K562 (cell line): ENCODE results near the gene CEP295NL. TPM values are rescaled to one million over a fixed set of nuclear protein-coding genes. Genes with fewer than 3 reads are reported as not detected.

Experiments
- ATAC-seq: fragments of 200-7000 bp; cut with Tn5 transposase; 3 replicates; pipeline ENCODE4 v1.9.1; 2020; ENCODE audit warnings: moderate library complexity
- BruUV-seq: library from RNA; stranded (reverse); fragments of 400-500 nt; replicated peaks from 2 replicates; lab custom pipeline; 2021; lab: Mats Ljungman, UMichigan
- CTCF ChIA-PET: fragments of 300-600 bp; formaldehyde crosslinking; extraction: SDS; loops from one replicate; lab custom pipeline; 2021; ENCODE audit warnings: low intra/inter-chr PET ratio; lab: Yijun Ruan, JAX
- POLR2A ChIA-PET: fragments of 300-600, 350-650 bp; sonication (Branson Sonifier 250); formaldehyde crosslinking; extraction: SDS; loops from one replicate; lab custom pipeline; 2021; ENCODE audit warnings: antibody characterized with exemption, inconsistent platforms; lab: Yijun Ruan, JAX
- DNase-seq, 4 experiments: peaks; one replicate each; pipeline versions ENCODE4 v3.0.0 to v3.0.0-alpha.2; 2011 to 2018; ENCODE audit warnings: low spot score in 3 of 4, mixed read lengths in 3 of 4; ENCODE audit errors: extremely low read depth in 1 of 4
- FAIRE-seq: peaks from 2 replicates; lab custom pipeline; 2011; peaks lifted over from hg19 to GRCh38; lab: Jason Lieb, UNC
- H2AFZ ChIP-seq: 2 replicates; pipeline ENCODE4 v1.6.0; 2011; ENCODE audit warnings: low read depth, low read length, control low read depth, inconsistent platforms
- H3K27ac ChIP-seq: fragments of 200-600 bp; 3 replicates; pipeline ENCODE4 v1.8.0; 2011; ENCODE audit warnings: low read depth, mild to moderate bottlenecking, control low read depth, inconsistent platforms, low read length, moderate library complexity, mixed read lengths; ENCODE audit errors: extremely low read depth
- H3K27me3 ChIP-seq, 2 experiments: fragments of 300-600 bp in 1 of 2; 2 replicates in 1 of 2; 3 replicates in 1 of 2; pipeline versions ENCODE4 v1.6.0 to v1.8.0; 2011; ENCODE audit warnings: inconsistent platforms in 2 of 2, low read length in 2 of 2, mild to moderate bottlenecking in 1 of 2, mixed read lengths in 1 of 2, moderate library complexity in 1 of 2; ENCODE audit not compliant: control insufficient read depth in 2 of 2, insufficient read depth in 2 of 2
- H3K36me3 ChIP-seq: fragments of 300-600 bp; 3 replicates; pipeline ENCODE4 v1.8.0; 2011; ENCODE audit warnings: mild to moderate bottlenecking, low read length, inconsistent platforms; ENCODE audit not compliant: control insufficient read depth, insufficient read depth
- H3K4me1 ChIP-seq, 2 experiments: fragments of 200-600 bp in 1 of 2; replicated peaks in 1 of 2; 2 replicates in 1 of 2; 3 replicates in 1 of 2; pipeline versions ENCODE4 v1.5.1 to v1.8.0; 2011; ENCODE audit warnings: inconsistent platforms in 2 of 2, low read length in 2 of 2, mild to moderate bottlenecking in 1 of 2, mixed read lengths in 1 of 2, moderate library complexity in 1 of 2; ENCODE audit not compliant: control insufficient read depth in 2 of 2, insufficient read depth in 2 of 2
- H3K4me2 ChIP-seq: 2 replicates; pipeline ENCODE4 v1.6.1; 2011; ENCODE audit warnings: low read length, control low read depth, inconsistent platforms, mixed read lengths; ENCODE audit not compliant: insufficient read depth
- H3K4me3 ChIP-seq: fragments of 200-600 bp; sonication (generic), shearing (Covaris generic); 2 replicates; pipeline ENCODE4 v1.5.1; 2016; ENCODE audit warnings: control low read depth, inconsistent platforms
- H3K79me2 ChIP-seq: fragments of 200-600 bp; 3 replicates; pipeline ENCODE4 v1.8.0; 2011; ENCODE audit warnings: low read length, inconsistent platforms; ENCODE audit not compliant: control insufficient read depth, insufficient read depth
- H3K9ac ChIP-seq, 2 experiments: 2 replicates each; pipeline versions ENCODE4 v1.6.0 to v1.6.1; 2011; ENCODE audit warnings: low read depth in 2 of 2, low read length in 2 of 2, control low read depth in 1 of 2, inconsistent platforms in 1 of 2, mild to moderate bottlenecking in 1 of 2, mixed read lengths in 1 of 2; ENCODE audit not compliant: insufficient read depth in 1 of 2
- H3K9me1 ChIP-seq: one replicate; pipeline ENCODE4 v1.6.0; 2011; ENCODE audit warnings: inconsistent platforms, mild to moderate bottlenecking, low read length, moderate library complexity; ENCODE audit not compliant: control insufficient read depth, insufficient read depth
- H3K9me3 ChIP-seq: replicated peaks from 2 replicates; pipeline ENCODE4 v1.5.1; 2011; ENCODE audit warnings: low read depth, low read length, inconsistent platforms; ENCODE audit not compliant: control insufficient read depth, insufficient read depth
- H4K20me1 ChIP-seq: replicated peaks from 2 replicates; pipeline ENCODE4 v1.6.1; 2011; ENCODE audit warnings: low read length, inconsistent platforms, mixed read lengths; ENCODE audit not compliant: control insufficient read depth, insufficient read depth
- ZBTB1 ChIP-seq: sonication (generic); formaldehyde crosslinking; IDR thresholded peaks from 2 replicates; pipeline ENCODE4 v1.8.1; 2023; ENCODE audit warnings: missing genetic modification reagents, low read depth, mild to moderate bottlenecking, borderline replicate concordance
- WGBS: fragments of 100-300 bp; shearing (Covaris generic); methylation state at CpG from one replicate; pipeline ENCODE4 v1.1.6; 2016; ENCODE audit warnings: low coverage, mixed read lengths; ENCODE audit not compliant: insufficient coverage; ENCODE audit errors: missing lambda C conversion rate; 5-methylcytosine and 5-hydroxymethylcytosine counted together
- in situ Hi-C: fragments of 300-500 bp; cut with MboI; formaldehyde crosslinking; loops from 4 replicates; pipeline ENCODE4 v1.15.0; 2018; ENCODE audit warnings: inconsistent platforms, mixed read lengths
- intact Hi-C: fragments of 100-400 bp; cut with micrococcal nuclease; formaldehyde crosslinking; loops from 2 replicates; pipeline ENCODE4 v1.14.2; 2022
- polyA plus RNA-seq, 8 experiments: library from polyadenylated mRNA; depleted of rRNA in 4 of 8; stranded (reverse) in 5 of 8; unstranded in 3 of 8; fragments of >200 nt; fragmentation: Nextera tagmentation in 2 of 8; fragmentation: Illumina TruSeq in 1 of 8; extraction: Ambion mirVana in 2 of 8; extraction: Trizol in 1 of 8; gene quantifications; 2 replicates each; pipeline versions ENCODE4 v1.2.1 to v1.2.3, GENCODE V29; 2011 to 2014; ENCODE audit warnings: inconsistent platforms in 1 of 8, missing spikeins in 1 of 8
- total RNA-seq, 7 experiments: library from RNA; depleted of rRNA in 6 of 7; stranded (reverse); fragments of >200 nt in 6 of 7; fragmentation: Illumina TruSeq in 2 of 7; extraction: Trizol in 2 of 7; gene quantifications; 2 replicates each; pipeline versions ENCODE4 v1.2.1 to v1.2.3, GENCODE V29; 2011 to 2021; ENCODE audit warnings: low replicate concordance in 1 of 7
- TF ChIP-seq, protein P1 (sequence below), 3 experiments: IDR thresholded peaks in 2 of 3; conservative IDR thresholded peaks in 1 of 3; 2 replicates each; pipeline ENCODE4 v1.5.1; 2011 to 2012; ENCODE audit warnings: low read length in 3 of 3, mild to moderate bottlenecking in 3 of 3, control low read depth in 2 of 3, improper control_type of control experiment in 1 of 3, inconsistent platforms in 1 of 3, low read depth in 1 of 3, mixed read lengths in 1 of 3, moderate library complexity in 1 of 3; ENCODE audit not compliant: insufficient read depth in 2 of 3
- TF ChIP-seq, protein P2 (sequence below): fragments of 200-800 bp; sonication (Bioruptor generic); IDR thresholded peaks from 2 replicates; pipeline ENCODE4 v1.6.1; 2017; ENCODE audit warnings: missing genetic modification characterization, missing compliant biosample characterization
- TF ChIP-seq, protein P3 (sequence below): fragments of 450-650 bp; formaldehyde crosslinking; conservative IDR thresholded peaks from 2 replicates; pipeline ENCODE4 v1.4.0; 2022; ENCODE audit warnings: mild to moderate bottlenecking, missing genetic modification characterization

The CEP295NL gene
- total and polyA plus RNA-seq, 9 of the 15 experiments (the other 6 are each of a cell fraction or from before 2014, with no cell fraction given): not detected

DNA sequence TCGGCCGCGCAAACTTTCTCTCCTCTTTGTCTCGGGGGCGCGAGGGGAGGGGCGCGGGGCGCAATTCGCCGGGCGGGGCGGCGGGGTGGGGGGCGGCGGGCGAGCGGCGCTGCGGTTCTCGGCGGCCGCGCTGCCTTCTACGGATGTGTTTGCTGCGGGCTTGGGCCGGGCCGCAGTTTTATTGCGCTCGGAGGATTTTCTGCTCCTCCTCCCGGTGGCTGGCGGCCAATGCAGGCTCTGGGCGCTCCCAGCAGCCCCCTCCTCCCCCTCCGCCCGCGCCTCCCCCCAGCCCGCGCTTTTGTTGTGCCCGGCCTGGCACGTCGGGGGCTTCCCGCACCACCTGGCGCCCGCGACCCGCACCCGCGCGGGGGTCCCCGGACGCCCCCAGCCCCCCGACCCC, 22.2 kb upstream of the CEP295NL start, which contains the start of gene TIMP2:
TIMP2 (minus strand) TSS at position 154 of the 400 bp plus-strand sequence. CDS start 299 bp downstream, outside the sequence.
- Histone ChIP-seq H3K9me1 (no peaks in the 10 kb centered on the region), H3K4me3 (no peak within 1 kb of the TSS), H3K27me3 (peaks cover 46 to 74% of the 10 kb centered on the region in 2 experiments; a peak in 4 of 5 replicates), H3K9ac (no peak within 1 kb of the TSS; a peak in 1 of 4 replicates), H3K9me3 (no peaks in the 10 kb centered on the region), H3K4me2 (no peak within 1 kb of the TSS), H4K20me1 (peaks cover 21% of the 10 kb centered on the region), H3K27ac (no peak within 1 kb of the TSS), H3K79me2 (no peaks in the 10 kb centered on the region), H3K4me1 (peaks cover 0 to 13% of the 10 kb centered on the region in 2 experiments; a peak in 2 of 5 replicates), H2AFZ (no peak within 1 kb of the TSS), H3K36me3 (no peaks in the 10 kb centered on the region)
- TF ChIP-seq, protein P1, sequence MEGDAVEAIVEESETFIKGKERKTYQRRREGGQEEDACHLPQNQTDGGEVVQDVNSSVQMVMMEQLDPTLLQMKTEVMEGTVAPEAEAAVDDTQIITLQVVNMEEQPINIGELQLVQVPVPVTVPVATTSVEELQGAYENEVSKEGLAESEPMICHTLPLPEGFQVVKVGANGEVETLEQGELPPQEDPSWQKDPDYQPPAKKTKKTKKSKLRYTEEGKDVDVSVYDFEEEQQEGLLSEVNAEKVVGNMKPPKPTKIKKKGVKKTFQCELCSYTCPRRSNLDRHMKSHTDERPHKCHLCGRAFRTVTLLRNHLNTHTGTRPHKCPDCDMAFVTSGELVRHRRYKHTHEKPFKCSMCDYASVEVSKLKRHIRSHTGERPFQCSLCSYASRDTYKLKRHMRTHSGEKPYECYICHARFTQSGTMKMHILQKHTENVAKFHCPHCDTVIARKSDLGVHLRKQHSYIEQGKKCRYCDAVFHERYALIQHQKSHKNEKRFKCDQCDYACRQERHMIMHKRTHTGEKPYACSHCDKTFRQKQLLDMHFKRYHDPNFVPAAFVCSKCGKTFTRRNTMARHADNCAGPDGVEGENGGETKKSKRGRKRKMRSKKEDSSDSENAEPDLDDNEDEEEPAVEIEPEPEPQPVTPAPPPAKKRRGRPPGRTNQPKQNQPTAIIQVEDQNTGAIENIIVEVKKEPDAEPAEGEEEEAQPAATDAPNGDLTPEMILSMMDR (IDR thresholded peaks at IDR 0.05 in 2 of 3, conservative IDR thresholded peaks at IDR 0.05 in 1 of 3; ENCODE audit: insufficient read depth in 2 of 3, low read depth in 1 of 3, low read length in 3 of 3): peak in 2 of 3 experiments; percentile 22 to 41; a peak in 4 of 6 replicates
- TF ChIP-seq, protein P2, sequence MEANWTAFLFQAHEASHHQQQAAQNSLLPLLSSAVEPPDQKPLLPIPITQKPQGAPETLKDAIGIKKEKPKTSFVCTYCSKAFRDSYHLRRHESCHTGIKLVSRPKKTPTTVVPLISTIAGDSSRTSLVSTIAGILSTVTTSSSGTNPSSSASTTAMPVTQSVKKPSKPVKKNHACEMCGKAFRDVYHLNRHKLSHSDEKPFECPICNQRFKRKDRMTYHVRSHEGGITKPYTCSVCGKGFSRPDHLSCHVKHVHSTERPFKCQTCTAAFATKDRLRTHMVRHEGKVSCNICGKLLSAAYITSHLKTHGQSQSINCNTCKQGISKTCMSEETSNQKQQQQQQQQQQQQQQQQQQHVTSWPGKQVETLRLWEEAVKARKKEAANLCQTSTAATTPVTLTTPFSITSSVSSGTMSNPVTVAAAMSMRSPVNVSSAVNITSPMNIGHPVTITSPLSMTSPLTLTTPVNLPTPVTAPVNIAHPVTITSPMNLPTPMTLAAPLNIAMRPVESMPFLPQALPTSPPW: 0 out of 2 replicates have a peak, but pooled peaks have one; percentile 23
- TF ChIP-seq, protein P3, sequence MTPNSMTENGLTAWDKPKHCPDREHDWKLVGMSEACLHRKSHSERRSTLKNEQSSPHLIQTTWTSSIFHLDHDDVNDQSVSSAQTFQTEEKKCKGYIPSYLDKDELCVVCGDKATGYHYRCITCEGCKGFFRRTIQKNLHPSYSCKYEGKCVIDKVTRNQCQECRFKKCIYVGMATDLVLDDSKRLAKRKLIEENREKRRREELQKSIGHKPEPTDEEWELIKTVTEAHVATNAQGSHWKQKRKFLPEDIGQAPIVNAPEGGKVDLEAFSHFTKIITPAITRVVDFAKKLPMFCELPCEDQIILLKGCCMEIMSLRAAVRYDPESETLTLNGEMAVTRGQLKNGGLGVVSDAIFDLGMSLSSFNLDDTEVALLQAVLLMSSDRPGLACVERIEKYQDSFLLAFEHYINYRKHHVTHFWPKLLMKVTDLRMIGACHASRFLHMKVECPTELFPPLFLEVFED (CRISPR knock-in tag): no peak
- no peak for TF ChIP-seq ZBTB1 (CRISPR knock-in tag)
- in situ Hi-C loops (no loop called here), intact Hi-C loops (no loop called here)
- DNase-seq (peak; percentile 56 to 73 (median 69)), ATAC-seq (peak; percentile 86), FAIRE-seq (no peak)
- 3% methylated on average over 13 of the region's 52 CpGs for WGBS
- CTCF ChIA-PET: no interaction called here
- no TSS peak for BruUV-seq
- POLR2A ChIA-PET: no interaction called here
